H1 (cell line): ENCODE measurements around the gene ADK.

Source experiments
- POLR2A ChIP-seq, 2 experiments: IDR thresholded peaks; 1 replicate in 1 of 2; 2 replicates in 1 of 2; pipeline ENCODE4 v1.6.1; 2011; ENCODE audit warnings: low read depth in 2 of 2, low read length in 2 of 2, mild to moderate bottlenecking in 2 of 2; ENCODE audit errors: control extremely low read depth in 1 of 2
- POLR2AphosphoS5 ChIP-seq: IDR thresholded peaks from 2 replicates; pipeline ENCODE4 v1.6.1; 2011; ENCODE audit warnings: low read depth, low read length

DNA sequence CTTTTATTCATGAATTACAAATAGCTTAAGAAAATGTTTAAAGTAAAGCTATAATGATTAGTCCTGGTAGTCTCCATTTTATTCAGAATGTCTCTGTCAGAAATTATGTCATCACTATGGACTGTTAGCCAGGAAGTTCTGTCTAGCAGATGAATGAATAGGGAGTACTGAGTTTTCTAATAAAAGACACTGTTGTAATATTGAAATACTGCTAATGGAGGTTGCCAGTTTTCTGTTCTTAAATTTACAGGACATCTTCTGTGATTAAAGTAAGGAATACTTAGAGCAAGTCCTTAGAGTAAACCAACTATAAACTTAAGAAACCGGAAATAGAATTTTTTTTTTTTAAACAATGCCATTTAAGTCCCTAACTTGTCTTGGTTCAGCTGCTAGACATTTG is 309.8 kb downstream of the ADK start:
- no peak for TF ChIP-seq POLR2AphosphoS5
- no peak for TF ChIP-seq POLR2A (IDR thresholded peaks at IDR 0.05; ENCODE audit: control extremely low read depth in 1 of 2, low read depth in 2 of 2, low read length in 2 of 2)
